NCI-H1436 (cell line): ENCODE measurements around the gene S100A3.
"Not testable (repeated sequence)": the region's sequence is repeated elsewhere in the genome, so short reads cannot be mapped to it uniquely, and the experiment has no call there.

Experiments used
- DNase-seq: peaks from one replicate; lab custom pipeline; 2025; lab: John Stamatoyannopoulos, UW

S100A3 gene

GRCh38 chr1:153548722-153549688 is at the start of gene S100A3:
TSS of gene S100A3 (minus strand) at chr1:153549258. CDS start at chr1:153548485, 773 bp downstream.
- DNase-seq = no peak

GRCh38 chr1:153598309-153599172 is 49.5 kb upstream of the S100A3 start:
- peak; percentile 80 for DNase-seq

- DNase-seq = no peak
Observed at GRCh38 chr1:153597206-153597605, 48.1 kb upstream of the S100A3 start.

GRCh38 chr1:153592748-153593147 is 43.7 kb upstream of the S100A3 start:
- no peak for DNase-seq

GRCh38 chr1:153588482-153588881 is 39.4 kb upstream of the S100A3 start:
- DNase-seq = no peak

- not testable (repeated sequence) for DNase-seq
Observed at GRCh38 chr1:153588033-153588432, 39.0 kb upstream of the S100A3 start.

- DNase-seq = no peak
Observed at GRCh38 chr1:153587314-153587713, 38.3 kb upstream of the S100A3 start.

- DNase-seq = no peak
Observed at GRCh38 chr1:153586347-153586746, 37.3 kb upstream of the S100A3 start.

- DNase-seq = no peak
Observed at GRCh38 chr1:153585006-153585405, 35.9 kb upstream of the S100A3 start.

- no peak for DNase-seq
Observed at GRCh38 chr1:153583976-153584375, 34.9 kb upstream of the S100A3 start.

- DNase-seq = not testable (repeated sequence)
Observed at GRCh38 chr1:153583514-153583913, 34.5 kb upstream of the S100A3 start.

- not testable (repeated sequence) for DNase-seq
Observed at GRCh38 chr1:153582836-153583235, 33.8 kb upstream of the S100A3 start.

GRCh38 chr1:153578936-153579335 is 29.9 kb upstream of the S100A3 start:
- no peak for DNase-seq

- DNase-seq = no peak
Observed at GRCh38 chr1:153578490-153578889, 29.4 kb upstream of the S100A3 start.

GRCh38 chr1:153577624-153578051 is 28.6 kb upstream of the S100A3 start:
- no peak for DNase-seq

- DNase-seq = no peak
Observed at GRCh38 chr1:153577138-153577537, 28.1 kb upstream of the S100A3 start.

GRCh38 chr1:153575497-153575896 is 26.4 kb upstream of the S100A3 start:
- DNase-seq = not testable (repeated sequence)

- DNase-seq = not testable (repeated sequence)
Observed at GRCh38 chr1:153575081-153575491, 26.0 kb upstream of the S100A3 start.

GRCh38 chr1:153573351-153573750 is 24.3 kb upstream of the S100A3 start:
- DNase-seq = no peak

GRCh38 chr1:153572569-153573015 is 23.5 kb upstream of the S100A3 start:
- peak; percentile 72 for DNase-seq

GRCh38 chr1:153571706-153572105 is 22.6 kb upstream of the S100A3 start:
- no peak for DNase-seq

- no peak for DNase-seq
Observed at GRCh38 chr1:153570874-153571273, 21.8 kb upstream of the S100A3 start.
